ENCODE results near the gene CACNA2D2.

CACNA2D2 gene

DNA sequence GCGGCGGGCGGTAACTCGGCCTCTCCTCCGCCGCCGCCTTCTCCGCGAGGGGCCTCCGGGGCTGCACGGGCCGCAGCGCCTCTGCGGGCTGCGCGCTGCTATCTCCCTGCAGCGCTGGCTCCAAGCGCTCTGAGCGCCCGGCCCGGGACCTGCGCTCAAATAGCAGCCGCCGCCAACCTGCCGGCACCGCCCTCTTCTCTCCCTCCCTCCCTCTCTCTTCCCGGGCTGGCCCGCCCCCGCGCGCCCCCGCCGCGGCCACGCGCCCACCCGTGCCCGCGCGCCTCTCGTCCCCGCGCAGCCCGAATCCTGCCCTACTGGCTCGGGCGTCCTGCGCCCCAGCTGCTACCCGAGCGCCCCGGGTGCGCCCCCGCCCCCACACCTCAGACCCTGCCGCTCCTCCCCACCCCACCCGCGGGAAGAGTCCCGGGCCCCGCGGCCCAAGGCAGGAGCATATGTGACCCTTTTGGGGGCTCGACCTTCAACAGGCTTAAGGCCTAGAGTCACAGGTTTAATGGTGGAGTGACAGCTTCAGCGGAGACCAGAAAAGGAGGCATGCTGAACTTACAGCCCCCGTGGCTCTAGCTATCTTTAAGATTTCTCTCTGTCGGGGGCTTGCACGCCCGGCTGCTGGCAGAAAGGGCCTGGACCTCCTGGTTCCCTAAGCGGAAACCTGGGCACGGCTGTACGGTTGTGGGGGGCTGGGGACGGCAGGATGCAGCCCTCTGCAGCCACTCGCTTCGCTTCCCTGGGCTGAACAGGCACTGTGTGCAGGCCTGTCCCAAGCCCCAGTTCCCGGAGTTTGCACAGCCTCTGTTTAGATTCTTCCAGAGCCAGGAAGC lies at the start of gene CACNA2D2:
TSS of gene CACNA2D2 (minus strand) at position 131 of the 839 bp plus-strand sequence. CDS start 211 bp downstream, outside the sequence.
- peak; percentile 46 to 69 for ATAC-seq

DNA sequence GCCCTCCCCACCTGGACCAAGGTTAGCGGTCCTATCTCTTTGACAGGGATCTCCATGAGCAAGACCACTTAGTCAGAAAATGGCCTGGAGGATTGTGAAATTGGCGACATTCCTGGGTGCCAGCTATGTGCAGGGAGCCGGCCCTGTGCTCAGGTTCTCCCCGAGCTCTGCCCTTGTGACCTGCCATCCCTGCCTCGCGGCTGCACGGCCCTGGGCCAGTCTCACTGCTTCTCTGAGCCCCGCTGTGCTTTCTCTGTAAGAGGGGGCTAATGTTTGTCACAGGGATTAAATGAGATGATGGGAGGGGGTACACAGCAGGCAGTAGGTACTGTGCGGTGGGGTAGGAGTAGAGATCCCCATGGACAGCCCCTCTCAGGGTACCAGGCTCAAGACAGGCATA lies 49.2 kb upstream of the CACNA2D2 start:
- ATAC-seq: no peak

DNA sequence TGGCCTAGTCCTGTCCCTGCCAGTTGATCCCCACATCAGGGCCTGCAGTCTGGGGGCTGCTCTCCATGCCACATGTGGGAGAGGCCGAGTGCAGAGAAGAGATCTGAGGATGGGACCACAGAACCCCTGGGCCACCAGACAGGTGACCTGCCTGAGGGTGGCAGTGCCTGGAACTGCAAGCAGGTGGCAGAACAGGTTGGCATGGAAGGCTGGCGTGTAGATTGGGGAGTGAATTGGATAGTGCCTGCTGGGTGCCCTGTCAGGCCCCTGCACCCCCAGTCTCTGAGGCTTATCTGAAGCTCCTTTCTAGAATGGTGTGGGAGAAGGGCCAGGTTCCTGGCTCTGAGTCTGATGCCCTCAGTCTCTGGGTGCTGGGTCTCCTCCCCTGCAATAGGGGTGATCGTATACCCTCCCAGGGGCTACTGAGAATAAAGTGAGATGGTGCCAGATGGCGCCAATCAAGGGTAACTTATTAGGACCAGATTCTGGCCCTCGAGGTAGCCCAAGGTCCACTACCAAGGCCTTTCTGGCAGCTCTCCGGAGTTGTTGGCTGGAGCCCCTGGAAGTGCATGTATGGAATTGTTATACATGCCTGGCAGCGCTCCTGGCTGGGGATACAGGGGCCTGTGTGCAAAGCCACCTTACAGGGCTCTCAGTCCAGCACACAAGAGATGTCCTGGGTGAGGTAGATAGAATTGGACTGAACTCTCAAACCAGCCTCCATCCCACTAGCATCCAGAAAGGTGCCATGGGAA lies 48.4 kb upstream of the CACNA2D2 start:
- ATAC-seq: no peak

DNA sequence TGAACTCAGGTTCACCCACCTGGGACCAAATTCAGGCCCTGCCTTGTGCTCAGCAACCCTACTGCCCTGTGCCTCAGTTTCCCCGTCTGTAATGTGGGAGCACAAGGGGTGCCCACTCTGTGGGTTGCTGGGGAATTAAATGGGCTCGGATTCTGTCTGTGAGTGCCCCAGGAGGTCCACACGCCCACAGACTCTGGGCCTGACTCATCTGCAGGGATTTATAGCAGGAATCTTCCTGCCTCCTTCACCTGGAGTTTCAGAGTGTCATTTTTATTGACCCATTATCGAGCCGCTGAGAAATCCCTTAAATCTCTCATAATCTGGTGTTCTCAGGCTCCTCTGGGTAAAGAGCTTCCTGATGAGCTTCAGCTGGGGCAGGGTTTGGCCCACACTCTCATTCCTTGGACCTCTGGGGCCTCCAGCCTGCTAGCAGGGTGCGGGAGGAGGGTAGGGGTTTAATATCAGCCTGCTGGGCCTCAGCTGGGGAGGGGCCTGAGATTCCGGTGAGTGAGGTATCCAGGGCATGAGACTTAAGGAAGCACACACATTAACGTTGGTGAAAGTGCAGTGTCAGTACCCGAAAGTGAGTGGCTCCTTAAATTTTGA lies 47.7 kb upstream of the CACNA2D2 start:
- no peak for ATAC-seq

DNA sequence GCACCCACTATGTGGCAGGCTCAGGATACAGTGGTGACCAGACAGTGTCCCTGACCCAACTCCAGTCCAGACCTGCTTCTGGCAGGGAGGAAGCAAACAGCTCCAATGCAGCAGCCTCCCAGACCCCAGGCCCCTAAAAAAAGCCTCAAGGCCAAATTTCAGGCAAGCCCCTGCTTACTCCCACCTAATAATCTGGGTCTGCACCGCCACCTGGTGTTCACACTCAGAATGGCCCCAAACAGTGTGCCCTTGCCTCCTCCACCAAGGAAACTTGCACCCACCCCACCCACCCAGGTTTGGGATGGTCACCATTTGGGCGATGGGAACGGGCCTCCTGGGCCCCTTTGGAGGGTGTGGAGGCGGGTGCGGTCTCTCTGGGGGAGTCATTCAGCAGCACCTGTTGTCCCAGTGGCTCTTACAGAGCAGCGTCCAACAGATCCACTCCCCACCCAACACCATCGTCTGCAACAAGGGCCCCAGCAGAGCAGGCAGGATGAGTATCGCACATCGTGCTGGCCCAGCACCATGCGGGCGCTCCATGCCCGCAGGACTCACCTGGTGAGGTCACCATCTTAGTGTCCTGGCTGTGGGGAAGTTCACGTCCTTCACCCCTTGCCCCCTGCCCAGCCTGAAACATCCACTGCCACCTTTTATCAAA lies 46.8 kb upstream of the CACNA2D2 start:
- peak; percentile 59 to 70 for ATAC-seq

DNA sequence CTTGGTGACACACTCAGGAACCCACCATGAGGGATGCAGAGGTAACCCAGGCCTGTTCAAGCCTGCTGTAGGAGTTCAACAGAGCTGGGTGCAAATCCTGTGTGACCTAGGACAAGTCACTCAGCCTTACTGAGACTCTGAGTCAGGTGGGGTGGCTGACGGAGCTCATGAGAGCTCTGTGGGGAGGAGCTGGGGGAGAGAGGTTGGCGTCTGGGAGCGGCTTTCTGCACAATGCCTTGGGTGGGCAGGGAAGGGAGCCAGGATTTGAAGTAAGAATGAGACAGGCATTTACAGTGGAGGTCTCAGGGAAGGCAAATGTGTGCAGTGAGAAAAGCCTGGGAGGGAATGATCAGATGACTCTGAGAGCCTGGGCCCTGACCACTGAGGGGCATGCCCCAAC lies 45.8 kb upstream of the CACNA2D2 start:
- no peak for ATAC-seq

DNA sequence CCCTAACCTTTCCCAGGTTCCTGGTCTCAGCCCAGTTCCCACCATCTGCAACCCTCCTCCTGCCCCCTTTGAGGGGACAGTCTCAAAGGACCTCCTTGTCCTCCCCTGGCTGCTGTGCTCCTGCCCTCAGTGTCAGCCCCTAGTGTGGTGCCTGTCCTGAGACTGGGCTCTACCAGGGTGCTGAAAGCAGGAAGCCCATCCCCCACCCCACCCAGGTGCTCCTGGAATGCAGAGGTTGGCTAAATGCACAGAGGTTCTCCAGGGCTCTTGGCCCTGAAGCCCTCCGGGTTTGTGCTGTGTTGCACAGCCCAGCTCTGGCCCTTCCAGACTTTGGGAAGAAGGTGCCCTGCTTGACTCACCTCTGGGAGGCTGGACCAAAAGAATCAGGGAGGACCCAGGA lies 42.3 kb upstream of the CACNA2D2 start:
- ATAC-seq: no peak

DNA sequence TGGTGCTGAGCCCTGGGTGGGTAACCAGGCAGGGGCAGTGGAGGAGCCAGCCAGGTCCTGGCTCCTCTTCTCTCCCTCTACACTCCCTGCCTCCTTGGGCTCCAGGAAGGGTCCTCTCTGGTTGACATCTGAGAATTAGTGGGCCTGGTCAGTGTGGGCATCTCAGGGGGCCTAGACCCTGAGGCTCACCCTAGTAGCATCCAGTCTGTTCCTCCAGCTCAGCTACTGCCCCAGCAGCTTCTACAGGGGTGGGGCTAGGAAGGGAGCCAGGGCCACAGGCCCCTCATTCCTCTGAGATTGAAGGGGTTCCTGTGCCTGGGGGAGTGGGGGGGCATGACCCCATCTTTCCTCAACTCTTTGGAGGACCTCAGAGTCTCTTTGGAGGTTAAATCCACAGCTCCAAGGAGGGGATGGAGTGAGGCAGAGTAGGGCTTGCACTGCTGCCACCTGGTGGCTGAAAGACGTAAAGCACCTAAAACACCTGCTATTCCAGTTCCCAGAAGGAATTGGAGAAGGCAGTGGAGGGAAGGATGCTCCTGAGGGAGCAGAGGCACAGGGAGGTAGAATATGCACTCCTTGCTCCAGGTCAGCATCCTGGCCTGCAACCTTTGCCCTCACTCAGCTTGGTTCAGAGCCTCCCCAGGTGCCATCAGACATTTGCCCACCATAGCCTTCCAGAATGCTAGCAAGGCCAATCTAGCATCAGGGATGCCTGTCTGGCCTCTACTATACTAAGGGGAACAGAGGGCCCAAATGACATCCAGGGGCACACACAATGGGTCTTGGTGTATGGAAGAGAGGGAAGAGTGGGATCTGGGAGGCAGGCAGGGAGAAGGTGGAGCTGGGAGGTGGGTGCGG lies 39.0 kb upstream of the CACNA2D2 start:
- ATAC-seq: peak; percentile 41 to 46

DNA sequence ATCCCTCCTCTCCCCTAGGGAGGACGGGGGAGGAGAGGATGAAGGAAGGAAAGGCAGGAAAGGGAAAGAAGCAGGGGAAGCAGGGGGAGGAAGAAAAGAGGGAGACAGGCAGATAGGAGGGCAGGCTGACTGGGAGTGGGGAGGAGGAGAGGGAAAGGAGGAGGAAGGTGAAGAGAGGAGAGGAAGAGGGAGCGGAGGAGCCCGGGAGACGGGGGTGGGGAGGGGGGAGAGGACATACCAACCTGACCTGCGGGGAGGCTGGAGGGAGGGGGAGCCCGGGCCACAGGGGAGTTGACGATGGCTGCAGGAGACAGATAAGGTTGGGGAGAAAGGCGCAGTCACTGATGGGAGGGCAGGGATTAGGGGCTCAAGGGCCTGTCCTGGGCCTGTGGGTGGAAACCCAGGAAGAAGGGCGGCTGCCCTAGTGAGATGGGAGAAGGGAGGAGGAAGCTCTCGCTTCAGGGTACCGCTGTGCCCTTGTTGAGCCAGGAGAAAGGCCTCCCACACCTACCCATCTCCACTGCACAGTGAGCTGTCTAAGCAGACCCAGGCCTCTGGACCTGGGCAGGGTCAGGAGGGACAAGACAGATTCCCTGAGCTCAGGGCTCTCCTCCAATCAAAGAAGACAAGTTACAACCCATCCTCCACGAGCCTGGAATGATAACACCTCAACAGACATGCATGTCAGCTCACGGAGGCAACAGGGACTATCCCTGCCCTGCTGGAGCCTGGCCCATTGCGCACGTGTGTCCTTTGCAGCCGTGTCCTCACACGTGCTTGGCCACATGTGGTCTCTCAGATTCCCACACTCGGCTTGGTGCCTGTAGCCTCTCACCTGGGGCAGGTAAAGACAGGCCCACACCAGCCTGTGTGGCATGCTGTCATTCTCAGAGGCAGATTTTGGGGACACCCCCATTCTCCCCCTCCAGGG lies 36.2 kb upstream of the CACNA2D2 start:
- ATAC-seq: no peak

DNA sequence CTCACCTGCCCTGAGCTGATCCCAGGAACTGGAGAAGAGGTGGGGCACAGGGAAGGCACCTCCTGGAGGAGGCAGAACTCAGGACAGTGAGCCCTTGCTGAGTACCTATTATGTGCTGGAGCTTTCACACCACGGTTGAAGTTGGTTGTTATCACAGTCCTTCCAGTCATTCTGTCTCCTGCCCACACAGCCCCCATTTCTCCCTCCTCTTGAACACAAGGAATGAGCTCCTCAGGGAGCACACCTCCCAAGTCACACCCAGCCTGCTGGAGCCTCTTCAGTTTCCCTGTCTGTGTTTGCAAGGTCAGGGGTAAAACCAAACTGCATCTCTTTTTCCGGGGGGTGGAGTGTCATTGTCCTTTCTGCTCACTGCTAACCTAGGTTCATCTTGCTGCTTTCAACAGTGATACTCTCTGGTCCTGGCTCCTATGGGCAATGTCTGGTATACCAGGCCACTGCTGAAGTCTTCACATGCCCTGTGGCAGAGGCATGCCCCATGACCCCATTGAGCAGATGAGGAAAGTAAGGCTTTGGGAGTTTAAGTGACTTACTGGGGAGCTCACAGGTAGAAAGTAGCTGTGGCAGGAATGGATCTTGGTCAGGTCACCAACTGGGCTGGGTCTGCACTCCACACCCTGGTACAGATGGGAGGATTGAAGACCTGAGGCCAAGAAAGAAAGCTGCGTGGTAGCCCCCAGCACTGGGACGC lies 34.1 kb upstream of the CACNA2D2 start:
- no peak for ATAC-seq

DNA sequence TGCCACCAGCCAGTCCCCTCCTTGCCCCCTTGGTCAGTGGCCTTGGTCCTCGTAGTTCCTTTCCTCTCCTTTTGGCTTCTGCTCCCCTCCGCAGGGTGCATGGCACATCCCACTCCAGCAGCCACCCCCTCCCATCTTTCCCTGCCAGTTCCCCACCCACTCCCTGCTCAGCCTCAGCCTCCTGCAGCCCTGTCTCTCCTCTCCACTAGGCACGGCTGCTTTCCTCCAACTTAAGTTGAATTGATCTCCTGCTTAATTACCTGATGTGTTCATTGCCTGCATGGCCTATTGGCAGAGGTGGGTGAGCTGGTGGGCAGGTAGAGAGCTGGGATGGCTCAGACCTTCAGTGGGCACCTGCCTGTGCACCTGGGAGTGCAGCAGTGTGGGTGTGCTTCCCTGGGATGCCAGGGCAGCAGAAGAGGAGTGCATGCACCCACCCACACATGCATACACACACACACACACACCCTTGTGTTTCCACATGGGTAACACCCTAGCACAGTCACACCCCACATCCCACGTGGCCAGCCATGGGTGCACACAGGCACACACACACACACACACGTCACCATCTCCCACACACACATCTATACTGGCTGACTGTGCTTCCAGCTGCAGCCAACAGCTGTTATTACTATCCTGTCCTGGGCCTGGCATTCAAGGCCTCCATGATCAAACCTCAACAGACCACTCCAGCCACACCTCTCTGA lies 33.2 kb upstream of the CACNA2D2 start:
- no peak for ATAC-seq

DNA sequence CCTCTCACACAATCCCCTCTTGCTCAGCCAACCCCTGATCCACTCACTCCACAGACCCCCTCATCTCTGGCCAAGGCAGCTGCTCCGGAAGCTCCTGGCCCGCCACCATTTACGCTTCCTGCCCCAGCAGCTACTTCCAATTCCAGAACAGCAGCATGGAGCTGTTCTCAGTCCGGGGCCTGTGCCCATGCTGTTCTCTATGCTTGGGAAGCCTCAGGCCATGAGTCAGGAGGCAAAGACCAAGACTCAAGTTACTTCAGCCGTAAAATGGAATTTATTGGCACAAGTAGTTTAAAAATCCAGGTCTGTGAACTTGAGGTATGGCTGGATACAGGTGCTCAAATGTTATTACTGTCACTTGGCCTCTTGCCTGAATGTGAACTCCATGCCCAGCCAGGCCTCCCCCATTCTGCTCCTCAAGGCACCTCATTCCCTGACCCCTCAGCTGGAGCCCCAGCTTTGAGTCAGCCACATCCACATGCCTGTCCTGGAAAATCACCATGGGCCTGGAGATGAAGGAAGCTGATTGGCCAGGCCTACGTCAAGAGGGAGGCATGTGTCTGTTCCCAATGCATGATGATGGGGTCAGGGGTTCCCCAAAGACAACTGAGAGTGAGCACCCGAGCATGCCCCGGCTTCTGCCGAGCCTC lies 31.4 kb upstream of the CACNA2D2 start:
- no peak for ATAC-seq

DNA sequence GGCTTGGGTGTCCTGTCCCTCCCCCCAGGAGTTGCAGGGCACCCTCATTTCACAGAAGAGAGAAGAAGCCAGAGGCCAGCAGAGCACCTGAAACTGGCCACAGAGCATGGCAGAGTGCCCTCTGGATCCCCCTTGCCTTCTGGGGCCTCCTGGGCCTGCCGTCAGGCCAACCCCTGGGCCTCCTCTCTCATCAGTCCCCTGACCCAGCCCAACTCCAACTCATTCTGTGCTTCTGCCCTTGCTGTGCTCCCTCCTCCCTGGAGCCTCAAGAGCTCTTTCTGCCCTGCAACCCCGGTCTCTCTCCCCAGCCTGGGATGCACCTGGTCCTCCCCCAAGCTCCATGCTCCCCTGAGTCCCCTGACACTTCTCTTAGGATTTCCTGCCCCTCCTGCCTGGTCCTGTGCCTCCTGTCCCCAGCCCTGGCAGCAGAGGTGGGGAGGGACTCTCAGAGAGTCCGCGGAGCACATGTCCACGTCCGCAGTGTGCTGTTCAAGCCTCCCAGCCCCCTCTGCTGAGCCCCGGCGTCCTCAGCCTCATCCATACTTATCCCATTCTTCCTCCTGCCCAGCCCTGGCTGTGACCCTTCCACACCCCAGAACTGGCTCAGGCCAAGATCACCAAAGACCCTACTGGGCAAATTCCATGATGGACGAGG lies 30.5 kb upstream of the CACNA2D2 start:
- ATAC-seq: no peak

DNA sequence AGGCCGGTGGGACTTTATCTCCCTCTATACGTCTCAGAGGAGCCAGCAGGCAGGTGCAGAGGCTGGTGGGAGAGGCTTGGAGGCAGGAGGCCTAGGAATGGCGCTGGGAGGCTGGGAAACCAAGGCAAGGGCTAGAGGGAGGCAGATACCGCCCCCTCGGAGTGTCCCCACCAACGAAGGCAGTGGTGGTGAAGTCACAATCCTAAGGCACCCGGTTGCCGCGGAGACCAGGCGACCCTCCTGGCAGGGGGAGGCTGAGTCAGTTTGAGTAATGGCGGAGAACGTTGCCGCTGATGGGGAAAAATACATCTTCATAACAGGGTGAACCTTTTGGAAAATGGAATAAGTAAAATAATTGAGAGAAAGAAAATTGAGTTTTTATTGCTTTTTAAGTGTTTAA lies 29.9 kb upstream of the CACNA2D2 start:
- no peak for ATAC-seq

DNA sequence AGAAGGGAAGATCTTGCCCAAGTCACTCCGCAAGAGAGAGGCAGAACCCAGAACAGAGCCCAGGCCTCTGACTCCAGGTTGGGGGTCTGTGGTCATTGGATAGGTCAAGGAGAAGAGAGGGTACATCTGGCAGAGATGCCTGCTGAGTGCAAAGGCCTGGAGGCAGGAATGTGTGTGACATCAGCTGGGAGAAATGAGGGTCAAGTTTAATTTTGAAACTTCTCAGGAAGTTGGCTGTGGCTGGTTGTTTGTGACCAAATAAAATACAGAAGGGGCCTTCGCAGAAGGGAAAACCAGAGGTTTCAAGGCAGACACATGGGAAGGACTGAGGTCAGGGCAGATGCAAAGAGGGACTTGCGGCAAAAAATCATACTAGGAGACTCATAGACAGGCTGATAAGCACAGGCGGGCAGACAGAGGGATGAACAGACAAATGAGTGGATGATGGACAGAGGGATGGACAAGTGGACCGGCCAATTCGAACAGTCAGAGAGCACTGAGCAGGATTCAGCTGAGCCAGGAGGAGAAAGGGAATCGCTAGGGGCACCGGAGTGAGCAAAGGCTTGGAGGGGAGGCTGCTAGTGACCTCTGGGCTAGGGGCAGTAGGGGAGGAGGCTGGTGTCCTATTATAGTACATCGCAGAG lies 28.8 kb upstream of the CACNA2D2 start:
- ATAC-seq: no peak

DNA sequence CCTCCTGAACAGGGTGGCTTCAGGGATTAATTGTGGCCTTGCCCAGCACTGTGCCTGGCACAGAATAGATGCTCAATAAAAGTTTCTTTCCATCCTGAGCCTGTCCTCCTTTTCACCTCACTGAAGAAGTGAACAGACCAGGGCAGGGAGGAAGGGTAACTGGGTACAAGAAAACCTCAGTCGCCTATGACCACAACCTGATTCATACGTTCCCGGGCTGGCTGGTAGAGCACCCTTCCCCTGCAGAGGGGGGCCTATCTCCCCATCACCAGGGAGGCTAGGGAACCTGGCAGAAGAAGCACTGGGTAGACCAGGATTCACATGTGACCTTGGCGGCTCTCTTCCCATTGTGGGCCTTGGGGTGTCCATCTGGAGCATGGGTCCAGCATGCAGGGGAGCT lies 27.8 kb upstream of the CACNA2D2 start:
- no peak for ATAC-seq

DNA sequence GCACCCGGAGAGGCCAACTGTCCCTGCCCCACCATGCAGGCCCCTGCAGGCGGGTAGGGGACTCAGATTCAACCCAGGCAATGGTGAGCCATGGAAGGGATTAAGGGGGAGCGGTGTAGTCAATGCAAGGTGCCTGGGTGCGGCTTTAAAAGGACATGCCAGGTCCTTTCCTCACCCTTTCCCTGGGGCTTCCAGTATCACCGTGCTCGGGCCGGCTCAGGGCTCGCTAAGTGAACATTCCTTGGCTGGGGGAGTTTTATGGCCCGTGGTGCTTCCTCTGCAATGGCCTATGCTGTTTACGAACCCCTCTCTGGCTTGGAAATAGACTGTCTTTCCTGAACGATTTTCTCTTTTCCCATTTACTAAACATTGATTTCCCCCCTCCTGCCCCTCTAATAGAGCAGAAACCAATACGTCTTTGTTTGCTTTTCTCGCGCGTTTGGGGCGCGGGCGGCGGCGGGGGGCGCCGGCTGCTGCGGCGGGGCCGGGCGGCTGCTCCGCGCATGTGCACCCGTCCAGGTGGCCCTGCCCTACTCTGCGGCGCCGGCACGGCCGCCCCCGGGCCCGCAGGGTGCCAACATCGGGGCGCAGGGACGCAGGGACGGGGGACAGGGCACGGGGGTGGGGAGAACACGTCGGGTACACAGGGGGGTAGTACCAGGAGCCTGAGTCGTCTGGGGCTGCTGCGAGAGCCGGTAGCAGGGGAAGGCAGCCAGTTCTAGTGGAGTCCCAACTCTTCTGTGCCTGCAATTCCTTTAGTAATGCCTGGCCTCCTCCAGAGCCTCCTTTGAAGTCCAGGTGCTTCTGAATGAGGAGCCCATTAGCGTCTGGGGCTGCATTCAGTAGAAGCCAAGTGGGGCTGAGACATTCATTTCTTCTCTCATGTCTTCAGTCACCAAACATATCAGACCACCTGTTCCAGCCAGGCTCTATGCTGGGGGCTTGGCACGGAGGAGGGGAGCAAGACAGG lies 26.9 kb upstream of the CACNA2D2 start:
- no peak for ATAC-seq
